ENCODE measurements around the gene DLK2. TPM values are rescaled to one million over a fixed set of nuclear protein-coding genes. Genes with fewer than 3 reads are reported as not detected.

DLK2 gene
- total and polyA plus RNA-seq, 2 of the 13 experiments (the other 11 are each of a cell fraction or from before 2014, with no cell fraction given): 1.2 to 3.8 TPM

GRCh38 chr6:43472515-43472914, 17.2 kb upstream of the DLK2 start:
- no peak for ATAC-seq
- no peaks in the 10 kb centered on the region for H3K9me3 ChIP-seq (ENCODE audit: low read length)
- FAIRE-seq: no peak
- H3K9ac ChIP-seq (ENCODE audit: insufficient read depth, low read depth, low read length): no peak overlapping the region
- no peak overlapping the region for H3K4me2 ChIP-seq (ENCODE audit: low read depth, low read length)
- peaks cover 0 to 17% of the 10 kb centered on the region in 2 experiments; a peak in 2 of 5 replicates for H3K27me3 ChIP-seq (ENCODE audit: control insufficient read depth in 1 of 2, insufficient read depth in 2 of 2, low read length in 2 of 2)
- peaks cover 7% of the 10 kb centered on the region for H3K4me1 ChIP-seq (ENCODE audit: insufficient read depth, low read length)
- DNase-seq (ENCODE audit: low spot score): no peak
- no peak overlapping the region for H3K4me3 ChIP-seq (replicated peaks in 1 of 3; ENCODE audit: insufficient read depth in 1 of 3, low read depth in 2 of 3, low read length in 3 of 3)
- no peak for TF ChIP-seq ZNF761 (CRISPR knock-in tag; conservative IDR thresholded peaks at IDR 0.05)
- TF ChIP-seq NFE2L2 (IDR thresholded peaks at IDR 0.05; ENCODE audit: low read length): no peak
- no peak for TF ChIP-seq IRF9 (CRISPR knock-in tag; IDR thresholded peaks at IDR 0.05; ENCODE audit: borderline replicate concordance)
- no peak for TF ChIP-seq MXD1 (CRISPR knock-in tag; IDR thresholded peaks at IDR 0.05)
- TF ChIP-seq ATF3 (CRISPR knock-in tag; IDR thresholded peaks at IDR 0.05): no peak
- no peak for TF ChIP-seq HMG20A (CRISPR knock-in tag; IDR thresholded peaks at IDR 0.05; ENCODE audit: borderline replicate concordance)
- TF ChIP-seq RXRA (CRISPR knock-in tag; IDR thresholded peaks at IDR 0.05): no peak
- no peak for TF ChIP-seq HOXA5 (CRISPR knock-in tag; IDR thresholded peaks at IDR 0.05)
- no peak for TF ChIP-seq RFX1 (IDR thresholded peaks at IDR 0.05)
- no peak for TF ChIP-seq IKZF4 (CRISPR knock-in tag; IDR thresholded peaks at IDR 0.05; ENCODE audit: borderline replicate concordance, low read depth, not compliant biosample characterization)
- no peak for TF ChIP-seq ZNF251 (CRISPR knock-in tag; IDR thresholded peaks at IDR 0.05)
- TF ChIP-seq HNRNPL (IDR thresholded peaks at IDR 0.05; ENCODE audit: low read depth, low read length): no peak
- TF ChIP-seq AKNA (CRISPR knock-in tag; IDR thresholded peaks at IDR 0.05; ENCODE audit: borderline replicate concordance): no peak
- H2AFZ ChIP-seq (ENCODE audit: low read length): no peak overlapping the region
- WGBS (ENCODE audit: low lambda C conversion rate): 79% methylated on average over 4 of the region's 4 CpGs
- in situ Hi-C loops (cut with HindIII; ENCODE audit: extremely low pct_ligation_motif_present, low pct_unique_long_range_greater_than_20kb) (no loop called here), intact Hi-C loops (cut with micrococcal nuclease; ENCODE audit: unreplicated experiment) (no loop called here)
- H3K79me2 ChIP-seq (ENCODE audit: insufficient read depth, low read length): no peaks in the 10 kb centered on the region
- no TSS peak for BruUV-seq (replicated peaks)
- CTCF ChIA-PET (ENCODE audit: low intra/inter-chr PET ratio, low total read pairs): no interaction called here
- no peaks in the 10 kb centered on the region for H3K36me3 ChIP-seq (replicated peaks in 1 of 2; ENCODE audit: control insufficient read depth in 1 of 2, insufficient read depth in 2 of 2, low read length in 2 of 2)
- H3K27ac ChIP-seq (ENCODE audit: extremely low read length, insufficient read depth, low read length): no peak overlapping the region
- no peaks in the 10 kb centered on the region for H4K20me1 ChIP-seq (ENCODE audit: insufficient read depth, low read length)
- POLR2A ChIA-PET: no interaction called here
